OCI-LY1 (cell line): Measurements from ENCODE around the gene JMJD4.

ENCODE experiments used
- CTCF ChIP-seq: fragments of 200-600 bp; sonication (generic), shearing (Covaris generic); IDR thresholded peaks from 2 replicates; pipeline ENCODE4 v1.5.1; 2017; ENCODE audit warnings: mild to moderate bottlenecking, antibody characterized with exemption, low read length, moderate library complexity, mixed read lengths
- EZH2 ChIP-seq: fragments of 200-600 bp; sonication (generic), shearing (Covaris generic); IDR thresholded peaks from 2 replicates; pipeline ENCODE4 v1.8.0; 2017; ENCODE audit warnings: borderline replicate concordance, mixed run types, mild to moderate bottlenecking, antibody characterized with exemption, low read length, moderate library complexity, mixed read lengths

- TF ChIP-seq CTCF (no peak), EZH2 (no peak)
These were observed 46.3 kb upstream of the JMJD4 start for GRCh38 chr1:227781314-227781930.
